ENCODE results near the gene LIFR.
"Not testable (repeated sequence)": the region's sequence is repeated elsewhere in the genome, so short reads cannot be mapped to it uniquely, and the experiment has no call there.

LIFR gene

GRCh38 chr5:38556599-38557307, at the start of gene LIFR:
TSS of gene LIFR (minus strand) at chr5:38556646. CDS start at chr5:38530647, 25,999 bp downstream.
- peak; percentile 61 to 88 for DNase-seq

GRCh38 chr5:38605610-38606009, 49.2 kb upstream of the LIFR start:
- no peak for DNase-seq

DNA sequence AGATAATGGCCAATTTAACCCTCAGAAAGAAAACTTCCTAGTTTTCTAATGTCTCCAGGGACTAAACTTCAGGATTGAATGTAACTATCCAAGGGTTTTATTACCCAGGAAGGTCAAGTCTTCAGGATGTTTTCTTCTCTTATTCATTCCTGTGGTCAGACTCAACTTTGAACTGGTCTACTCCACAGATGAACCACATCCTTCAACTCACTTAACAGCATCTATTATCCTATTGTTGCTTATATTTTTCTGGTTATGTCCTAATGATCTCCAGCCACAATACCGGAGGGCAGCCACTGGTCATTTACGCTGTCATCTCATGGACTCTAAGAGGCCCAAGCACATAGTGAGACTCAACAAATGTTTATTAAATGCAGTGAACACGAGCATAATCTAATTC, 47.2 kb upstream of the LIFR start:
- no peak for DNase-seq

GRCh38 chr5:38602641-38603040, 46.2 kb upstream of the LIFR start:
- no peak for DNase-seq

DNA sequence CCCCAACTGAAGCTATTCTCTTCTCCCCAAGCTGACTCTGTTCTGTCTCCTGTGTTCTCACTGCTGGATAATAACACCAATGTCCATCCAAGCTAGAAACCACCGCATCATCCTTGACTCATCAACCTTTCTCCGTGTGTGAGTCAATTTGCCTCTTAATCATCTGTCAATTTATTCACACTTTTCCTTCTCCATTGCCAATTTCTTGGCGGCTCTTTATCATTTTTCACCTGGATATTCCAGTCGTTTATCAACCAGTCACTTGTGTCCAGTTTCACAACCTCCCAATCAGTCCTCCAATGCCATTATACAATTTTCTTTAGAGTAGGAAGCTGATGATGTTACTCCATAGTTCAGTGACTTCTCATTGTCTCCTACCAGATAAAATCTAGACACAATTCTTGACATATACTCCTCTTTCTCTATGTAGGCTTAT, 45.4 kb upstream of the LIFR start:
- DNase-seq = no peak

- no peak for DNase-seq
Observed at GRCh38 chr5:38601133-38601862, 44.9 kb upstream of the LIFR start.

DNA sequence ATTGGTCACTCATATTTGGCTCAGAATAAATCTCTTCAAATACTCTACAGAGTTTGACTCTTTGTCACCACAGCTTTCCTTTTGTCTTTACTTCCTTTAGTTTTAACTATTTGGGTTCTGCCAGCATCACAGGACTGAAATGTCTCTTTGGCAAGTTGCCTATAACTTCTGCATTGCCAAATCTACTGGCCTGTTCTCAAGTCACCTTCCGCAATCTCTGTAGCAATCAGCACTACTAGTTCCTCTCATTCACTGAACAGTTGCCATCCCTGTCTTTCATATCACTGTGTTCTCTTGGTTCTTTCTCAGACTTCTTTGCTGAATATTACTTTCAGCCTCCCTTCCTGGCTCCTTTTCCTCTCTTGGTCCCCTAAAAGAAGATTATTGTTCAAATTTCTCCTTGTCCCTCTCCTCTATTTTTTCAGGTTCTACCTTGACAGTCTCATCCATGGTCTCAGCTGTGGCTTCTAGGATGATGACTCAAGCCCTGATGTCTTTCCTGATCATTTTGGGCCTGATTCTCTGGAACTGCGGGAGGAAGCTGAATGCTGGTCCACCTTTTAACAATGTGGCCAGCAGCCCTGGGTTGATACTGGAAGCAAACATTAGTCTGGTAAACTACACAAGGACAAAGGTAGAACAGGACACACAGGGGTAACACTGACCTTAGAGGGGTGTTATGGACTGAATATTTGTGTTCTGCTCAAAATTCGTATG, 44.0 kb upstream of the LIFR start:
- no peak for DNase-seq

GRCh38 chr5:38599751-38600150, 43.3 kb upstream of the LIFR start:
- not testable (repeated sequence) for DNase-seq

GRCh38 chr5:38598994-38599617, 42.7 kb upstream of the LIFR start:
- DNase-seq = no peak

GRCh38 chr5:38598296-38598993, 42.0 kb upstream of the LIFR start:
- DNase-seq = no peak

DNA sequence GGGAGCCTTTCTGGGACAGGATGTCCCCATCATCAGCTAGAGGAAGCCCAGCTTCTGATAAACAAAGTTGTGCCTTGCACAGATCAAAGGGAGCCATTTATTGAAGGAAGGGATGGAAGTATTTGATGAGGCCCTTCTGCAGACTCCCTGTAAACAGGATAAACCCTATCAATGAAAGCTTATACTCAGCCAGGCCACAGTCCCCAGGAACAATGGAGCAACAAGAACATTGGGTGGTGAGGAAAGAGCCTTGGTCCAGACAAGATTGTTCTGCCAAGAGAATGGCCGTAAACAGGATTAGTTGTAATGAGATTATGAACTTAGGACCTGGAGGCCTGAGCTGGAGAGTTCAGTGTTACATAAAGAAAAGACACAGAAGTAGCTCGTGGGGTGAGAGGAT, 40.5 kb upstream of the LIFR start:
- no peak for DNase-seq

DNA sequence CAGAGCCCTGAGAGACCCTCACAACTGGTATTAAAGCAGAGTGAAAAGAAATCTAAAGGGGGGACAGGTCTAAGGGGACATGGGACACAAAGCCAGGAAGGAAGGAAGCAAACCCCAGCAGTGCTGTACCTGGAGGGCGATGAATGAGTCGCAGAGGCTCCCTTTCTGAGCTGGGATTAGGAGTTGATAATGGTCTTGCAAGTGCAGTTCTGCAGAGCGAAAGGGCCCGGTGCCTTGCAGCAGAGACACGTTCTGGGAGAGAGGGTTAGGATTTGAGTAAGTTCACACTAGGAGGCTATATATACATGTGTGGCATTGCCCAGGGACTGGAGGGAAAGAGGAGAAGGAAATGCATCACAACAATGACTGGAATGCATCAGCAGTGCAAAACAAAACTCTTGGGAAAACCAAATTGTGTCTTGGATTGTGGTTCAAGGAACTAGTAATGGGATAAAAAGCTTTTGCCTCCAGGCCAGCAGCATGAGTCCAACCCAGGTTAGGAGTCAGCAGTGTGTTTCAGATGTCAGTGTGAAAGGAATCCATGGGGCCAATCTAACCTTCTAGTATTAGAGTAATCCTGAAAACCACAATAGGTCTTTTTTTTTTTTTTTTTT, 38.8 kb upstream of the LIFR start:
- no peak for DNase-seq

DNA sequence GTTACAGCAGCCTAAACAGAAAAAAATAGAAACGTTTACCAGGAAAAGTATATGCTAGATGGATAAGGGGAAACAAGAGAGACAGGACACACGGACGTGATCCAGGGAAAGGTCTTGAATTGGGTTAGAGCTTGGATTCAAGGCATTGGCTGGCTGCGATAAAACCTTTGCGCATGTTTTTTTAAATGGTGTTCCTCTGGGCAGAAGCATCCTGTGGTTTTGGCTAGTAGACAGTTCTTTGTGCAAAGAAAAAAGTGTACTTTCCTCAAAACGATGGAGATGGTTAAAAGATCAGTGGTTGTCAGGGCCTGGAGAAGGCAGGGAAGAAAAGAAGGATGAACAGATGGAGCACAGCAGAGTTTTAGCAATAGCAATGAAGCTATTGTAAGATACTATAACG, 37.5 kb upstream of the LIFR start:
- no peak for DNase-seq

DNA sequence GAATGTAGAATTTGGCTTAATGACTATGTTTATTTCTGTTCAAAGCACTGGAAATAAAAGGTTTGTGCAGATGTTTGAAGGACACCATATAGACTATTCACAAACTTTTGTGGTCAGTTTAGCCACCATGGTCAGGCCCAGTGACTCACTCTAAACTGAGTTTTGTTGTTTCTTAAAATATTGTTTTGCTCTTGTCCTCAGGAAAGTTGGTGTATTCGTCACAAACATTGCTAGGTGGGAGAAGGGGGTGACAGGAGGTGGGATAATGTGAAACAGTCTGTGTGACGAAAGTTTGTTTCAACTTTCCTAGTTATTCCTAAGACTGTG, 35.0 kb upstream of the LIFR start:
- no peak for DNase-seq

- DNase-seq = no peak
Observed at GRCh38 chr5:38590838-38591522, 34.5 kb upstream of the LIFR start.

GRCh38 chr5:38589629-38590028, 33.2 kb upstream of the LIFR start:
- DNase-seq = no peak

DNA sequence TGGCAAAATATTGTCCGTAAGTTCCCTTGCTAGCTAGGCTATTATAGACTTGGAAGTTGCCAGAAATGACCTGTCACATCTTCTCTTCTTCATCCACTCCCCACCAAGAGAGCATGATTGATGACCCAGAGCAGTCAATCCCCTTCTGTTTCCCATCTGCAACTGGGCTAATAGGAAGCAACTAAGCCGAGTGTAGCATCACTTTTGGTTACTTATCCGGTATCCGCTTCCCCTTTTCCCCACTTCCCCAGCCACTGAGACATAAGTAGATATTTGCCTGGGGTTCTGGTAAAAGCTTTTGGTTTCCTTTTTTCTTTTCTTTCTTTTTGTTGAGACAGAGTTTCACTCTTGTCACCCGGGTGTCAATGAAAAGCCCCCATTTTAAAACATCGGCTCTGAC, 29.4 kb upstream of the LIFR start:
- no peak for DNase-seq

- no peak for DNase-seq
Observed at GRCh38 chr5:38583500-38583899, 27.1 kb upstream of the LIFR start.

DNA sequence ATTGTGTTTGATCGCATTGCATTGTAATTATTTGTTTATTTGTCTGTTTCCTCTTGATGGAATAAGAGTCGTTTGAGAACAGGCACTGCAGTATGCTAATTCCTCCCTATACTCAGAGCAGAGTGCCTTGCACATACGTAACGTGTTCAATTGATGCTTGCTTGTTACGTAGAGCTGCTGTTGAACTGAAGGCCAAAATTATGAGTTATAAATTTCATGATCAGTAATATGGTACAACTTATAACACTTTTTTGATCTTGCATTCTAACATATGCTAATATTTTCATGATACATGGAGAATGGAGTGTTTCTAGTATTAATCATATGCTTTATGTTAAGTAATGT, 26.5 kb upstream of the LIFR start:
- DNase-seq = no peak

DNA sequence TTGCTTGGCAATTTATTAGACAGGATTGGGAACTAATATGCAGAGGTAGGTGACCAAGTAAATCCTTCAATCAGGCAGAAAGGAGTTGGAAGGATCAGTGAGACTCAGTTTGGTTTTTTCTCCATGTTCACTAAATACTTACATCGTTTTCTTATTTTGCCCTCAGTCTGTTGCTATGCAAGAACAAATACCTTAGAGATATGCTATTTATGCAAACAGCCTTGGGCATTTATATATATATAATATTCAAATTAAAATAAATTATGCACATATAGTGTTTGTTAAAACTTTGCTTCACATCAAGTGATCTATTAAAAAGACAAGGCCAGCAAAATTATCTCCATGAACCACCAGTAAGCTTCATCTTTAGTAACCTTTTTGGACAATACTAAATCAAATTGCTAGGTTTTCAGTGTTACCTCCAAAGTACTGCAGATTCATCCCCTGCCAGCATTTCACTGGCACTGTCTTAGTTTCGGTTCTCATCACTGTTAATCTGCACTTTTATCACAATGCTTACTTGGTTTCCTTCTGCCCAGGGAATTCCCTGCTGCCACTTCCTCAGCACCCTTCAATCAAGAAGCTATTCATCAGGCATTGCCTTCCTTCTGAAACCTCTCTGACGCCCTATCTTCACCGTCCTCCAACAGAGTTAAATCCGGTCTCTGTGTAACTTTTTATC, 26.0 kb upstream of the LIFR start:
- DNase-seq = no peak

DNA sequence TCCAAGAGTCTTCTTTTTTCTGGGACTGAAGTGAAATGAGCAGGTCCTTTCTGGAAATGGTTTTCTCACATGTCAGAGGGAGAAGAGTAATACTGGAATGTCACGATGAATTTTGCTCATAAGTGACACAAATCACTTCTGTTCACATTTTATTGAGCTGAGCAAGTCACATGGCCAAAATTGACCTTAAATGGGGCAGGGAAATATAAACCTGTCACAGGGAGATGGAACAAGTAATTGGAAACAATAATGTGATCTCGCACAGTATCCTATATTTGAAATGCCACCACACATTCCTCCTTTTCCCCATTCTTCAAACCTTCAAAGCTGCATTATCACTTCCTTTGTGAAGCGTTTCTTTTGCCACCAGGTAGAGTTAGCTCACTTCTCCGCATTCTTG, 25.2 kb upstream of the LIFR start:
- no peak for DNase-seq

All from NCI-H1930 (cell line).